ENCODE measurements around the gene COL4A1. TPM values are rescaled to one million over a fixed set of nuclear protein-coding genes. Genes with fewer than 3 reads are reported as not detected.
A peak's percentile ranks its signal among the peaks of the same experiment; 100 is the strongest.

Gene COL4A1
- total and polyA plus RNA-seq, 2 experiments from 2014 or later: 184 to 519 TPM

GRCh38 chr13:110136660-110137585 lies 170.0 kb downstream of the COL4A1 start:
- Histone ChIP-seq H3K4me2 (ENCODE audit: unreplicated experiment) (no peak overlapping the region), H3K9ac (no peak overlapping the region)

GRCh38 chr13:110135977-110136597 lies 170.9 kb downstream of the COL4A1 start:
- H3K4me1 ChIP-seq (ENCODE audit: insufficient read depth): peaks cover 7% of the 10 kb centered on the region
- H3K36me3 ChIP-seq (ENCODE audit: low read depth): no peaks in the 10 kb centered on the region
- H3F3A ChIP-seq (ENCODE audit: insufficient read depth): peaks cover 6% of the 10 kb centered on the region; the same call in 1 of the 2 replicates
- H3K9me2 ChIP-seq (ENCODE audit: insufficient read depth): no peaks in the 10 kb centered on the region
- no peak overlapping the region for H2AFZ ChIP-seq
- no peaks in the 10 kb centered on the region for H3K79me2 ChIP-seq (ENCODE audit: insufficient read depth)
- H3K9ac ChIP-seq: no peak overlapping the region
- no peak for TF ChIP-seq EZH2phosphoT487 (IDR thresholded peaks at IDR 0.05; ENCODE audit: insufficient read depth, low read depth)
- TF ChIP-seq EZH2 (IDR thresholded peaks at IDR 0.05; ENCODE audit: insufficient read depth, poor library complexity, severe bottlenecking): no peak
- no peaks in the 10 kb centered on the region for H4K20me1 ChIP-seq (ENCODE audit: insufficient read depth)
- 82 to 87% methylated on average over 5 of the region's 5 CpGs for WGBS, 2 experiments (ENCODE audit: low coverage in 1 of 2, low lambda C conversion rate in 2 of 2, missing lambda C conversion rate in 2 of 2)
- H3K27ac ChIP-seq: no peak overlapping the region
- in situ Hi-C loops (cut with MboI): no loop called here
- no peaks in the 10 kb centered on the region for H3K9me3 ChIP-seq (ENCODE audit: low read depth)
- H3K27me3 ChIP-seq (replicated peaks; ENCODE audit: insufficient read depth): no peaks in the 10 kb centered on the region
- H3K4me2 ChIP-seq (ENCODE audit: unreplicated experiment): no peak overlapping the region
- H3K4me3 ChIP-seq: no peak overlapping the region
- DNase-seq: no peak

More at GRCh38 chr13:110136660-110137585, 170.0 kb downstream of the COL4A1 start:
- Histone ChIP-seq H3K27me3 (replicated peaks; ENCODE audit: insufficient read depth) (no peaks in the 10 kb centered on the region), H3K4me1 (ENCODE audit: insufficient read depth) (peaks cover 7% of the 10 kb centered on the region), H3K9me3 (ENCODE audit: low read depth) (no peaks in the 10 kb centered on the region), H3K36me3 (ENCODE audit: low read depth) (no peaks in the 10 kb centered on the region), H3K27ac (no peak overlapping the region), H2AFZ (no peak overlapping the region), H3K4me3 (no peak overlapping the region), H3K9me2 (ENCODE audit: insufficient read depth) (no peaks in the 10 kb centered on the region), H3F3A (ENCODE audit: insufficient read depth) (peaks cover 7% of the 10 kb centered on the region; the same call in 1 of the 2 replicates), H3K79me2 (ENCODE audit: insufficient read depth) (no peaks in the 10 kb centered on the region), H4K20me1 (ENCODE audit: insufficient read depth) (no peaks in the 10 kb centered on the region)
- DNase-seq: no peak
- TF ChIP-seq EZH2 (IDR thresholded peaks at IDR 0.05; ENCODE audit: insufficient read depth, poor library complexity, severe bottlenecking): no peak
- TF ChIP-seq EZH2phosphoT487 (IDR thresholded peaks at IDR 0.05; ENCODE audit: insufficient read depth, low read depth): no peak
- WGBS, 2 experiments (ENCODE audit: low coverage in 1 of 2, low lambda C conversion rate in 2 of 2, missing lambda C conversion rate in 2 of 2): 65 to 66% methylated on average over 16 of the region's 16 CpGs
- in situ Hi-C loops (cut with MboI): no loop called here

- peaks cover 6% of the 10 kb centered on the region; the same call in 1 of the 2 replicates for H3F3A ChIP-seq (ENCODE audit: insufficient read depth)
- no peaks in the 10 kb centered on the region for H3K27me3 ChIP-seq (replicated peaks; ENCODE audit: insufficient read depth)
- H3K4me1 ChIP-seq (ENCODE audit: insufficient read depth): peaks cover 7% of the 10 kb centered on the region
- H3K9me3 ChIP-seq (ENCODE audit: low read depth): no peaks in the 10 kb centered on the region
- H3K4me2 ChIP-seq (ENCODE audit: unreplicated experiment): no peak overlapping the region
- no peaks in the 10 kb centered on the region for H3K36me3 ChIP-seq (ENCODE audit: low read depth)
- in situ Hi-C loops (cut with MboI): no loop called here
- H3K79me2 ChIP-seq (ENCODE audit: insufficient read depth): no peaks in the 10 kb centered on the region
- H3K4me3 ChIP-seq: no peak overlapping the region
- H4K20me1 ChIP-seq (ENCODE audit: insufficient read depth): no peaks in the 10 kb centered on the region
- no peak overlapping the region for H3K9ac ChIP-seq
- peak; percentile 35 for DNase-seq
- H3K27ac ChIP-seq: no peak overlapping the region
- H3K9me2 ChIP-seq (ENCODE audit: insufficient read depth): no peaks in the 10 kb centered on the region
- no peak for TF ChIP-seq EZH2 (IDR thresholded peaks at IDR 0.05; ENCODE audit: insufficient read depth, poor library complexity, severe bottlenecking)
- no peak overlapping the region for H2AFZ ChIP-seq
- 41 to 50% methylated on average over 8 of the region's 8 CpGs for WGBS, 2 experiments (ENCODE audit: low coverage in 1 of 2, low lambda C conversion rate in 2 of 2, missing lambda C conversion rate in 2 of 2)
Observed at GRCh38 chr13:110134801-110135200, 172.2 kb downstream of the COL4A1 start.

- 89 to 93% methylated on average over 10 of the region's 10 CpGs for WGBS, 2 experiments (ENCODE audit: low coverage in 1 of 2, low lambda C conversion rate in 2 of 2, missing lambda C conversion rate in 2 of 2)
- in situ Hi-C loops (cut with MboI): no loop called here
- no peak overlapping the region for H3K4me3 ChIP-seq
- no peak overlapping the region for H3K27ac ChIP-seq
- H3K27me3 ChIP-seq (replicated peaks; ENCODE audit: insufficient read depth): no peaks in the 10 kb centered on the region
- TF ChIP-seq EZH2 (IDR thresholded peaks at IDR 0.05; ENCODE audit: insufficient read depth, poor library complexity, severe bottlenecking) (no peak), EZH2phosphoT487 (IDR thresholded peaks at IDR 0.05; ENCODE audit: insufficient read depth, low read depth) (no peak)
- H3K79me2 ChIP-seq (ENCODE audit: insufficient read depth): no peaks in the 10 kb centered on the region
- H3K4me2 ChIP-seq (ENCODE audit: unreplicated experiment): no peak overlapping the region
- no peak for DNase-seq
- no peak overlapping the region for H3K9ac ChIP-seq
- H3K4me1 ChIP-seq (ENCODE audit: insufficient read depth): peaks cover 10% of the 10 kb centered on the region
- H3K9me3 ChIP-seq (ENCODE audit: low read depth): no peaks in the 10 kb centered on the region
- no peaks in the 10 kb centered on the region for H3K9me2 ChIP-seq (ENCODE audit: insufficient read depth)
- H3K36me3 ChIP-seq (ENCODE audit: low read depth): no peaks in the 10 kb centered on the region
- no peaks in the 10 kb centered on the region for H4K20me1 ChIP-seq (ENCODE audit: insufficient read depth)
- no peak overlapping the region for H2AFZ ChIP-seq
- peaks cover 6% of the 10 kb centered on the region; the same call in 1 of the 2 replicates for H3F3A ChIP-seq (ENCODE audit: insufficient read depth)
Observed at GRCh38 chr13:110133425-110134235, 173.3 kb downstream of the COL4A1 start.

Data from GM23248 (cell line).